Endometrial microvascular endothelial cells (primary cell): Measurements from ENCODE around the gene MYO16. TPM values are rescaled to one million over a fixed set of nuclear protein-coding genes. Genes with fewer than 3 reads are reported as not detected.

ENCODE experiments used
- in situ Hi-C: cut with HindIII; loops from 2 replicates; pipeline ENCODE4 v1.10.0; 2017; ENCODE audit warnings: low sequenced_read_pairs, low pct_unique_long_range_greater_than_20kb; ENCODE audit errors: inconsistent ontology term
- total RNA-seq: library from RNA; depleted of rRNA; stranded (reverse); fragments of >200 nt; gene quantifications from one replicate; pipeline ENCODE4 v1.2.3, GENCODE V29; 2015; ENCODE audit errors: inconsistent ontology term

Gene MYO16
- total RNA-seq, 1 donor from 2014 or later, result not detected

- in situ Hi-C loops, result no loop called here
These were observed 521.8 kb downstream of the MYO16 start for GRCh38 chr13:109151255-109151654.

- in situ Hi-C loops, result no loop called here
These were observed 522.3 kb downstream of the MYO16 start for GRCh38 chr13:109151696-109152095.

GRCh38 chr13:109152311-109152820 lies 523.0 kb downstream of the MYO16 start:
- in situ Hi-C loops, result no loop called here

GRCh38 chr13:109152941-109153340 lies 523.5 kb downstream of the MYO16 start:
- in situ Hi-C loops, result no loop called here

- in situ Hi-C loops, result no loop called here
These were observed 524.7 kb downstream of the MYO16 start for GRCh38 chr13:109154146-109154545.

GRCh38 chr13:109154546-109154945 lies 525.1 kb downstream of the MYO16 start:
- in situ Hi-C loops, result no loop called here

GRCh38 chr13:109154966-109155761 lies 525.8 kb downstream of the MYO16 start:
- in situ Hi-C loops, result no loop called here

GRCh38 chr13:109156181-109156935 lies 526.9 kb downstream of the MYO16 start:
- in situ Hi-C loops, result no loop called here

GRCh38 chr13:109157275-109157674 lies 527.9 kb downstream of the MYO16 start:
- in situ Hi-C loops, result no loop called here

GRCh38 chr13:109158383-109158782 lies 529.0 kb downstream of the MYO16 start:
- in situ Hi-C loops, result no loop called here

- in situ Hi-C loops, result no loop called here
These were observed 530.4 kb downstream of the MYO16 start for GRCh38 chr13:109159650-109160309.

GRCh38 chr13:109160357-109160756 lies 530.9 kb downstream of the MYO16 start:
- in situ Hi-C loops, result no loop called here

- in situ Hi-C loops, result no loop called here
These were observed 531.7 kb downstream of the MYO16 start for GRCh38 chr13:109160887-109161669.

- in situ Hi-C loops, result no loop called here
These were observed 533.0 kb downstream of the MYO16 start for GRCh38 chr13:109162248-109163036.

GRCh38 chr13:109163037-109163379 lies 533.6 kb downstream of the MYO16 start:
- in situ Hi-C loops, result no loop called here

GRCh38 chr13:109165417-109165904 lies 536.0 kb downstream of the MYO16 start:
- in situ Hi-C loops, result no loop called here

GRCh38 chr13:109166804-109167203 lies 537.4 kb downstream of the MYO16 start:
- in situ Hi-C loops, result no loop called here

GRCh38 chr13:109172136-109172535 lies 542.7 kb downstream of the MYO16 start:
- in situ Hi-C loops, result no loop called here
